Osteoblast (primary cell): ENCODE results near the gene CAMTA1. TPM values are rescaled to one million over a fixed set of nuclear protein-coding genes. Genes with fewer than 3 reads are reported as not detected.
"Not testable (repeated sequence)": the region's sequence is repeated elsewhere in the genome, so short reads cannot be mapped to it uniquely, and the experiment has no call there.

Experiments used
- DNase-seq: peaks from one replicate; pipeline ENCODE4 v3.0.0; 2011; ENCODE audit warnings: low spot score, mixed read lengths; ENCODE audit not compliant: insufficient read length; ENCODE audit errors: missing footprints
- H2AFZ ChIP-seq: 2 replicates; pipeline ENCODE4 v1.6.0; 2011; ENCODE audit warnings: mild to moderate bottlenecking, low read length
- H3K27ac ChIP-seq: 2 replicates; pipeline ENCODE4 v1.5.1; 2011; ENCODE audit warnings: mild to moderate bottlenecking, low read depth, low read length, moderate library complexity
- H3K27me3 ChIP-seq: 2 replicates; pipeline ENCODE4 v1.6.0; 2012; ENCODE audit warnings: mild to moderate bottlenecking, control low read depth, inconsistent platforms, low read length, moderate library complexity; ENCODE audit not compliant: insufficient read depth
- H3K36me3 ChIP-seq: 2 replicates; pipeline ENCODE4 v1.5.1; 2011; ENCODE audit warnings: mild to moderate bottlenecking, low read length, control low read depth, moderate library complexity; ENCODE audit not compliant: insufficient read depth
- H3K4me1 ChIP-seq: 2 replicates; pipeline ENCODE4 v1.5.1; 2011; ENCODE audit warnings: mild to moderate bottlenecking, low read length, control low read depth, moderate library complexity; ENCODE audit not compliant: insufficient read depth
- H3K4me2 ChIP-seq: 2 replicates; pipeline ENCODE4 v1.6.0; 2011; ENCODE audit warnings: mild to moderate bottlenecking, low read length; ENCODE audit not compliant: insufficient read depth
- H3K4me3 ChIP-seq: fragments of 200-600 bp; sonication (generic); 3 replicates; pipeline ENCODE4 v1.5.1; 2012; ENCODE audit warnings: mild to moderate bottlenecking, low read length, inconsistent platforms; ENCODE audit not compliant: insufficient read depth
- H3K79me2 ChIP-seq: 2 replicates; pipeline ENCODE4 v1.6.0; 2012; ENCODE audit warnings: mild to moderate bottlenecking, low read length, control low read depth, inconsistent platforms; ENCODE audit not compliant: insufficient read depth
- H3K9me3 ChIP-seq: 2 replicates; pipeline ENCODE4 v1.5.1; 2011; ENCODE audit warnings: low read depth, low read length, control low read depth
- H4K20me1 ChIP-seq: 2 replicates; pipeline ENCODE4 v1.6.0; 2012; ENCODE audit warnings: mild to moderate bottlenecking, low read length, control low read depth; ENCODE audit not compliant: insufficient read depth
- total RNA-seq: library from RNA; depleted of rRNA; stranded (reverse); fragments of >200 nt; gene quantifications from 2 replicates; pipeline ENCODE4 v1.2.3, GENCODE V29; 2012
- TF ChIP-seq, protein P1 (sequence below): IDR thresholded peaks from 2 replicates; pipeline ENCODE4 v1.5.1; 2011; ENCODE audit warnings: mild to moderate bottlenecking, low read depth, low read length, moderate library complexity; ENCODE audit errors: extremely low read depth

The CAMTA1 gene
- total RNA-seq, 1 donor = 47.4 TPM

DNA sequence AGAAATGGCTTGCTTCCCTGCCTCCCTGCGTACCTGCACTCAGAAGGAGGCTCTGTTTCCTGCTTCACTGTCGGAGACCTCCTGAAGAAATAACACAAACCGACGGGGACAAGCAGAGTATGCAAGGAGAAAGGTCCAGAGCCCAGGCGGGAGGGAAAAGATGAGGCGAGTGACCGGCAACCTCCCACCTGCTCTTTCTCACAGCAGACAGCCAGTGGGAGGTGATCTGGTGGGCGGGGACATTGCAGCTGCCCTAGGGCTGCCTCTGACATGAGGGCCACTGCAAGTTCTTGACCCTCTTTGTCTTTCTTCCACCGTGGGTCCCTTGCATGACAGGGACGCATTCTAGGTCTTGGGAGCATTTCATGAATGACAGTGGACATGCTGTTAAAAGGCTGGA, 368.2 kb downstream of the CAMTA1 start:
- H3K4me1 ChIP-seq = no peaks in the 10 kb centered on the region
- H3K79me2 ChIP-seq = no peaks in the 10 kb centered on the region
- TF ChIP-seq, protein P1, sequence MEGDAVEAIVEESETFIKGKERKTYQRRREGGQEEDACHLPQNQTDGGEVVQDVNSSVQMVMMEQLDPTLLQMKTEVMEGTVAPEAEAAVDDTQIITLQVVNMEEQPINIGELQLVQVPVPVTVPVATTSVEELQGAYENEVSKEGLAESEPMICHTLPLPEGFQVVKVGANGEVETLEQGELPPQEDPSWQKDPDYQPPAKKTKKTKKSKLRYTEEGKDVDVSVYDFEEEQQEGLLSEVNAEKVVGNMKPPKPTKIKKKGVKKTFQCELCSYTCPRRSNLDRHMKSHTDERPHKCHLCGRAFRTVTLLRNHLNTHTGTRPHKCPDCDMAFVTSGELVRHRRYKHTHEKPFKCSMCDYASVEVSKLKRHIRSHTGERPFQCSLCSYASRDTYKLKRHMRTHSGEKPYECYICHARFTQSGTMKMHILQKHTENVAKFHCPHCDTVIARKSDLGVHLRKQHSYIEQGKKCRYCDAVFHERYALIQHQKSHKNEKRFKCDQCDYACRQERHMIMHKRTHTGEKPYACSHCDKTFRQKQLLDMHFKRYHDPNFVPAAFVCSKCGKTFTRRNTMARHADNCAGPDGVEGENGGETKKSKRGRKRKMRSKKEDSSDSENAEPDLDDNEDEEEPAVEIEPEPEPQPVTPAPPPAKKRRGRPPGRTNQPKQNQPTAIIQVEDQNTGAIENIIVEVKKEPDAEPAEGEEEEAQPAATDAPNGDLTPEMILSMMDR = no peak
- H3K9me3 ChIP-seq = no peaks in the 10 kb centered on the region
- no peaks in the 10 kb centered on the region for H3K36me3 ChIP-seq
- H3K27me3 ChIP-seq = peaks cover 6% of the 10 kb centered on the region
- no peak overlapping the region for H3K4me2 ChIP-seq
- H4K20me1 ChIP-seq = no peaks in the 10 kb centered on the region
- no peak overlapping the region for H3K4me3 ChIP-seq
- DNase-seq = no peak
- no peak overlapping the region for H3K27ac ChIP-seq
- no peak overlapping the region for H2AFZ ChIP-seq

DNA sequence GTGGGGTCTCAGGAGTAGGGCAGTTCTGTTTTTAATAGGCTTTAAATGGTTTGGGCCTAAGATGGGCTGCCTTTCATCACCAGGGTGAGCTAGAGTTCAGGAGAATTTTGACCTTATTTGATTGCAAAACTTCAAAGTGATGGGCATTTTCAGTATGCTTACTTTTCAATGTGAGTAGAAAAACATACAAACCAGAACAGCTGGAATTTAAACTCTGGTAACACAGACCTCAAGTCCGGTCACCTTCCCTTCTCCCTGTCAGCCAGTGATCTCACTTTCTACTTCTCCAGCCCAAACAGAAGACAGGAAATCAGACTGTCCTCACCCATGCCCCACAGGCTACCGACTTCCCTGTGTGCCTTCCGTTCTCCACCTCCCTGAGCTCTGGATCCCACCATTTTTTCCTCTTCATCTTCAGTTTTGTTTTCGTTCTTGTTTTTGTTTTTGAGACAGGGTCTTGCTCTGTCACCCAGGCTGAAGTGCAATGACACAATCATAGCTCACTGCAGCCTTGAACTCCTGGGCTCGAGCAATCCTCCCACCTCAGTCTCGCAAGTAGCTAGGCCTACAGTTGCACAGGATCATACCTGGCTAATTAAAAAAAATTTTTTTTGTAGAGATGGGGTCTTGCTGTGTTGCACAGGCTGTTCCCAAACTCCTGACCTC, 374.0 kb downstream of the CAMTA1 start:
- Histone ChIP-seq H3K79me2 (no peaks in the 10 kb centered on the region), H3K27ac (no peak overlapping the region), H3K4me3 (no peak overlapping the region), H3K4me2 (no peak overlapping the region), H3K9me3 (no peaks in the 10 kb centered on the region), H3K4me1 (no peaks in the 10 kb centered on the region), H3K27me3 (no peaks in the 10 kb centered on the region), H2AFZ (no peak overlapping the region), H4K20me1 (no peaks in the 10 kb centered on the region), H3K36me3 (no peaks in the 10 kb centered on the region)
- TF ChIP-seq, protein P1 = no peak
- no peak for DNase-seq

DNA sequence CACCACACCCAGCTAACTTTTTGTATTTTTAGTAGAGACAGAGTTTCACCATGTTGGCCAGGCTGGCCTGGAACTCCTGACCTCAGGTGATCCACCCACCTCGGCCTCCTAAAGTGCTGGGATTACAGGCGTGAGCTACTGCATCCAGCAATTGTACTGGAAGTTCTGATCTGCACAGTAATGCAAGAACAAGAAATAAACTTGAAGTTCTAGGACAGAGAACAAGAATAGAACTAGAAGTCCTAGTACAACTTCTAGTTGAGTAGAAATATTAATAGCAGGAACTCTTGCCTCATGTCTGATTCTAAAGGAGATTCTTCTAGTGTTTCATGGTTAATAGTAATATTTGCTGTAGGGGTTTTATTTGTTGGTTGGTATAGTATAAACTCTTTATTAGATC, 383.3 kb downstream of the CAMTA1 start:
- H2AFZ ChIP-seq, H4K20me1 ChIP-seq, H3K4me2 ChIP-seq, H3K27ac ChIP-seq, H3K79me2 ChIP-seq, H3K4me1 ChIP-seq, DNase-seq, H3K36me3 ChIP-seq, H3K4me3 ChIP-seq, H3K9me3 ChIP-seq, H3K27me3 ChIP-seq: not testable (repeated sequence)

DNA sequence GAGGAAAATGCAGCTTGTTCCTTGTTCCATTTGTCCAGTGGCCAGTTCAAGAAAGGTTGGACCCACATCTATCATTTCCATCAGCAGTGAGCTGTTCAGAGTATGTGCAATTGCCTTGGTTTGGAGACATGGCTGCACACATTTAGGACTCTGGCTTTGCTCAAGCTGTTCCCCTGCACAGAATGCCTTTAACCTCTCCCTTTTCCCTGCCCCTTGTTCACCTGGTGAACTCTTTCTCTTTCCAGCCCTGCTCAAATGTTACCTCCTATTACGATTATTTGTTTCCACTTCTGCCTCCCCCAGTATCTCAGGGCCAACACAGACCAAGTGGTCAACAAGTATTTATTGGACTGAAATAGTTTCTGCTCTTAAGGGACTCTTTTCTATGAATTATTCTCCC, 385.9 kb downstream of the CAMTA1 start:
- H3K4me3 ChIP-seq = no peak overlapping the region

More for the DNA sequence above, 385.9 kb downstream of the CAMTA1 start:
- H3K4me1 ChIP-seq = no peaks in the 10 kb centered on the region
- no peak overlapping the region for H3K27ac ChIP-seq
- H3K36me3 ChIP-seq = no peaks in the 10 kb centered on the region
- H3K4me2 ChIP-seq = no peak overlapping the region
- H3K27me3 ChIP-seq = peaks cover 4% of the 10 kb centered on the region
- no peak overlapping the region for H2AFZ ChIP-seq
- no peaks in the 10 kb centered on the region for H3K9me3 ChIP-seq
- H3K79me2 ChIP-seq = no peaks in the 10 kb centered on the region
- H4K20me1 ChIP-seq = no peaks in the 10 kb centered on the region
- no peak for DNase-seq
- TF ChIP-seq, protein P1 = no peak
